Activated T-helper 2 cell treated with anti-CD3 and anti-CD28 coated beads, Interferon-gamma antibody, Interleukin-2, Interleukin-4, amounts not matched to agents 10 μg/mL and 5 μg/mL and 100 μg/mL, durations not matched to agents 14 hours and 24 hours and 36 hours (primary cell): Measurements from ENCODE around the gene STRAP. TPM values are rescaled to one million over a fixed set of nuclear protein-coding genes. Genes with fewer than 3 reads are reported as not detected.
"Not testable (repeated sequence)": the region's sequence is repeated elsewhere in the genome, so short reads cannot be mapped to it uniquely, and the experiment has no call there.

Experiments
- DNase-seq: peaks from one replicate; pipeline ENCODE4 v3.0.0; 2021; ENCODE audit warnings: low spot score
- H3K27ac Mint-ChIP-seq: one replicate; pipeline ENCODE4 v1.8.0; 2021; ENCODE audit warnings: mixed read lengths
- H3K27me3 Mint-ChIP-seq: one replicate; pipeline ENCODE4 v1.8.0; 2021; ENCODE audit warnings: low read depth, mixed read lengths
- H3K36me3 Mint-ChIP-seq: one replicate; pipeline ENCODE4 v1.8.0; 2021; ENCODE audit warnings: low read depth, mixed read lengths
- H3K4me1 Mint-ChIP-seq: one replicate; pipeline ENCODE4 v1.8.0; 2021; ENCODE audit warnings: low read depth, mixed read lengths
- H3K4me3 Mint-ChIP-seq: one replicate; pipeline ENCODE4 v1.8.0; 2021; ENCODE audit warnings: low read depth, mild to moderate bottlenecking, moderate library complexity, mixed read lengths
- H3K9me3 Mint-ChIP-seq: one replicate; pipeline ENCODE4 v1.8.0; 2021; ENCODE audit warnings: mixed read lengths
- intact Hi-C: fragments of 100-400 bp; cut with micrococcal nuclease; formaldehyde crosslinking; loops from one replicate; pipeline ENCODE4 v1.15.1; 2023
- total RNA-seq: library from RNA; stranded (reverse); gene quantifications from 2 replicates; pipeline ENCODE4 v1.2.3, GENCODE V29; 2022

The STRAP gene
- total RNA-seq, 1 donor from 2014 or later, result 144 TPM

- Mint-ChIP-seq H3K4me1 (peaks cover 20% of the 10 kb centered on the region), H3K4me3 (peak within 1 kb of the TSS; percentile 86), H3K27ac (peak within 1 kb of the TSS; percentile 76), H3K27me3 (no peaks in the 10 kb centered on the region), H3K36me3 (no peaks in the 10 kb centered on the region), H3K9me3 (no peaks in the 10 kb centered on the region)
- intact Hi-C loops, result loop anchor here (1.0 kb wide), 1 partner anchor 29 kb away; the partner anchor contains the start of gene STRAP
- peak; percentile 50 for DNase-seq
These were observed 28.9 kb downstream of the STRAP start, which contains the start of gene DERA for GRCh38 chr12:15910864-15911721. Gene DERA, plus strand, starts transcription at chr12:15911332. Its CDS starts 52 bp downstream, at chr12:15911384.

GRCh38 chr12:15911931-15912330 is 29.7 kb downstream of the STRAP start:
- intact Hi-C loops, result loop anchor here (1.0 kb wide), 1 partner anchor 30 kb away; the partner anchor contains the start of gene STRAP
- not testable (repeated sequence) for DNase-seq, H3K36me3 Mint-ChIP-seq, H3K9me3 Mint-ChIP-seq, H3K27me3 Mint-ChIP-seq
- peak overlapping the region; percentile 86 for H3K4me3 Mint-ChIP-seq
- peaks cover 20% of the 10 kb centered on the region for H3K4me1 Mint-ChIP-seq
- peak overlapping the region; percentile 76 for H3K27ac Mint-ChIP-seq

- H3K36me3 Mint-ChIP-seq, H3K9me3 Mint-ChIP-seq, H3K4me3 Mint-ChIP-seq, intact Hi-C loops, H3K27me3 Mint-ChIP-seq, DNase-seq, H3K27ac Mint-ChIP-seq: not testable (repeated sequence)
- H3K4me1 Mint-ChIP-seq, result peaks cover 20% of the 10 kb centered on the region
These were observed 31.9 kb downstream of the STRAP start for GRCh38 chr12:15914131-15914530.

- H3K9me3 Mint-ChIP-seq, result no peaks in the 10 kb centered on the region
- intact Hi-C loops, result no loop called here
- H3K27me3 Mint-ChIP-seq, result no peaks in the 10 kb centered on the region
- no peaks in the 10 kb centered on the region for H3K4me1 Mint-ChIP-seq
- H3K36me3 Mint-ChIP-seq, result no peaks in the 10 kb centered on the region
- no peak overlapping the region for H3K4me3 Mint-ChIP-seq
- DNase-seq, result no peak
- no peak overlapping the region for H3K27ac Mint-ChIP-seq
These were observed 35.9 kb downstream of the STRAP start for GRCh38 chr12:15918066-15918465.

- Mint-ChIP-seq H3K27ac (no peak overlapping the region), H3K9me3 (no peaks in the 10 kb centered on the region), H3K4me1 (no peaks in the 10 kb centered on the region), H3K4me3 (no peak overlapping the region), H3K36me3 (no peaks in the 10 kb centered on the region), H3K27me3 (no peaks in the 10 kb centered on the region)
- intact Hi-C loops, result no loop called here
- no peak for DNase-seq
These were observed 37.2 kb downstream of the STRAP start for GRCh38 chr12:15919418-15919817.

GRCh38 chr12:15924956-15925355 is 42.8 kb downstream of the STRAP start:
- Mint-ChIP-seq H3K9me3 (no peaks in the 10 kb centered on the region), H3K36me3 (no peaks in the 10 kb centered on the region), H3K4me3 (no peak overlapping the region), H3K27ac (no peak overlapping the region), H3K27me3 (no peaks in the 10 kb centered on the region), H3K4me1 (no peaks in the 10 kb centered on the region)
- intact Hi-C loops, result no loop called here
- DNase-seq, result no peak

GRCh38 chr12:15928346-15928745 is 46.2 kb downstream of the STRAP start:
- Mint-ChIP-seq H3K4me3 (no peak overlapping the region), H3K27ac (no peak overlapping the region), H3K9me3 (no peaks in the 10 kb centered on the region), H3K4me1 (no peaks in the 10 kb centered on the region), H3K27me3 (no peaks in the 10 kb centered on the region), H3K36me3 (no peaks in the 10 kb centered on the region)
- no peak for DNase-seq
- intact Hi-C loops, result no loop called here

- no peak overlapping the region for H3K27ac Mint-ChIP-seq
- no peak overlapping the region for H3K4me3 Mint-ChIP-seq
- no peaks in the 10 kb centered on the region for H3K27me3 Mint-ChIP-seq
- DNase-seq, result no peak
- no peaks in the 10 kb centered on the region for H3K36me3 Mint-ChIP-seq
- H3K4me1 Mint-ChIP-seq, result no peaks in the 10 kb centered on the region
- no peaks in the 10 kb centered on the region for H3K9me3 Mint-ChIP-seq
- intact Hi-C loops, result no loop called here
These were observed 46.8 kb downstream of the STRAP start for GRCh38 chr12:15928870-15929571.

GRCh38 chr12:15931590-15932053 is 49.4 kb downstream of the STRAP start:
- Mint-ChIP-seq H3K9me3 (no peaks in the 10 kb centered on the region), H3K4me3 (no peak overlapping the region), H3K36me3 (no peaks in the 10 kb centered on the region), H3K4me1 (no peaks in the 10 kb centered on the region), H3K27me3 (no peaks in the 10 kb centered on the region), H3K27ac (no peak overlapping the region)
- intact Hi-C loops, result no loop called here
- DNase-seq, result no peak

GRCh38 chr12:15932327-15932726 is 50.1 kb downstream of the STRAP start:
- H3K27ac Mint-ChIP-seq, result no peak overlapping the region
- no peaks in the 10 kb centered on the region for H3K36me3 Mint-ChIP-seq
- intact Hi-C loops, result no loop called here
- no peaks in the 10 kb centered on the region for H3K27me3 Mint-ChIP-seq
- H3K9me3 Mint-ChIP-seq, result peaks cover under 1% of the 10 kb centered on the region
- no peak for DNase-seq
- no peaks in the 10 kb centered on the region for H3K4me1 Mint-ChIP-seq
- no peak overlapping the region for H3K4me3 Mint-ChIP-seq

- Mint-ChIP-seq H3K9me3 (peaks cover 7% of the 10 kb centered on the region), H3K36me3 (no peaks in the 10 kb centered on the region), H3K4me1 (no peaks in the 10 kb centered on the region), H3K4me3 (no peak overlapping the region), H3K27me3 (no peaks in the 10 kb centered on the region), H3K27ac (no peak overlapping the region)
- no peak for DNase-seq
- intact Hi-C loops, result no loop called here
These were observed 50.8 kb downstream of the STRAP start for GRCh38 chr12:15932971-15933370.

- H3K9me3 Mint-ChIP-seq, result peaks cover 9% of the 10 kb centered on the region
- no peak overlapping the region for H3K4me3 Mint-ChIP-seq
- H3K27me3 Mint-ChIP-seq, result no peaks in the 10 kb centered on the region
- H3K27ac Mint-ChIP-seq, result no peak overlapping the region
- intact Hi-C loops, result no loop called here
- no peaks in the 10 kb centered on the region for H3K4me1 Mint-ChIP-seq
- no peak for DNase-seq
- H3K36me3 Mint-ChIP-seq, result no peaks in the 10 kb centered on the region
These were observed 51.6 kb downstream of the STRAP start for GRCh38 chr12:15933751-15934150.

GRCh38 chr12:15936751-15937150 is 54.6 kb downstream of the STRAP start:
- no peak for DNase-seq
- H3K27ac Mint-ChIP-seq, result no peak overlapping the region
- H3K4me3 Mint-ChIP-seq, result no peak overlapping the region
- intact Hi-C loops, result no loop called here
- H3K27me3 Mint-ChIP-seq, result no peaks in the 10 kb centered on the region
- H3K36me3 Mint-ChIP-seq, result no peaks in the 10 kb centered on the region
- H3K4me1 Mint-ChIP-seq, result no peaks in the 10 kb centered on the region
- peaks cover 19% of the 10 kb centered on the region for H3K9me3 Mint-ChIP-seq
